Activated CD8-positive, alpha-beta T cell treated with anti-CD3 and anti-CD28 coated beads for 36 hours (primary cell): ENCODE measurements around the gene PRDX1. TPM values are rescaled to one million over a fixed set of nuclear protein-coding genes. Genes with fewer than 3 reads are reported as not detected.

ENCODE experiments used
- ATAC-seq: fragments of 200-7000 bp; cut with Tn5 transposase; one replicate; pipeline ENCODE4 v1.10.0; 2021; ENCODE audit warnings: mild to moderate bottlenecking, moderate library complexity
- CTCF ChIA-PET: fragments of 350-600 bp; sonication (Branson Sonifier 250); formaldehyde crosslinking; loops from one replicate; lab custom pipeline; 2021; ENCODE audit warnings: antibody characterized with exemption; lab: Charles Lee
- POLR2A ChIA-PET: fragments of 350-600 bp; sonication (Branson Sonifier 250); formaldehyde crosslinking; loops from one replicate; lab custom pipeline; 2021; ENCODE audit warnings: antibody characterized with exemption; lab: Charles Lee
- DNase-seq: peaks from one replicate; pipeline ENCODE4 v3.0.0-alpha.2; 2020
- H3K27ac Mint-ChIP-seq: one replicate; pipeline ENCODE4 v1.8.0; 2021; ENCODE audit warnings: mild to moderate bottlenecking, mixed read lengths
- H3K27me3 Mint-ChIP-seq: one replicate; pipeline ENCODE4 v1.8.0; 2021; ENCODE audit warnings: mixed read lengths
- H3K36me3 Mint-ChIP-seq: one replicate; pipeline ENCODE4 v1.8.0; 2021; ENCODE audit warnings: low read depth, mixed read lengths
- H3K4me1 Mint-ChIP-seq: one replicate; pipeline ENCODE4 v1.8.0; 2021; ENCODE audit warnings: low read depth, mixed read lengths
- H3K4me3 Mint-ChIP-seq: one replicate; pipeline ENCODE4 v1.8.0; 2021; ENCODE audit warnings: mild to moderate bottlenecking, moderate library complexity, mixed read lengths
- H3K9me3 Mint-ChIP-seq: one replicate; pipeline ENCODE4 v1.8.0; 2021; ENCODE audit warnings: mixed read lengths
- CTCF ChIP-seq: fragments of 200-600 bp; IDR thresholded peaks from one replicate; pipeline ENCODE4 v1.8.0; 2022; ENCODE audit warnings: antibody characterized with exemption, mild to moderate bottlenecking
- intact Hi-C: fragments of 100-400 bp; cut with micrococcal nuclease; formaldehyde crosslinking; loops from one replicate; pipeline ENCODE4 v1.10.0; 2022
- total RNA-seq, 2 experiments: library from RNA; stranded (reverse); gene quantifications; one replicate each; pipeline ENCODE4 v1.2.3, GENCODE V29; 2021

The PRDX1 gene
- total RNA-seq, 2 experiments from 2014 or later, result 547 to 553 TPM

- Mint-ChIP-seq H3K36me3 (no peaks in the 10 kb centered on the region), H3K4me3 (no peak overlapping the region), H3K9me3 (no peaks in the 10 kb centered on the region), H3K27ac (no peak overlapping the region), H3K27me3 (no peaks in the 10 kb centered on the region), H3K4me1 (no peaks in the 10 kb centered on the region)
- TF ChIP-seq CTCF, result no peak
- POLR2A ChIA-PET, result no interaction called here
- intact Hi-C loops, result no loop called here
- ATAC-seq (no peak), DNase-seq (no peak)
- CTCF ChIA-PET, result no interaction called here
Observed at GRCh38 chr1:45465277-45465676, 56.4 kb downstream of the PRDX1 start.

Other genes starting within 250 kb of the PRDX1 start
- 10 to 100 TPM; 37.5 to 39.8 TPM for gene HPDL, start 195.0 kb downstream of the PRDX1 start, total RNA-seq
- 10 to 100 TPM; 25.7 to 28.1 TPM for gene TOE1, start 181.7 kb downstream of the PRDX1 start, total RNA-seq
- 10 to 100 TPM; 51.4 to 54.5 TPM for gene MUTYH, start 181.4 kb downstream of the PRDX1 start, total RNA-seq
- 1 to 10 TPM; 2.9 to 3.7 TPM for gene TESK2, start 30.7 kb downstream of the PRDX1 start, total RNA-seq
- gene CCDC163, start 21.8 kb downstream of the PRDX1 start, total RNA-seq, result 1 to 10 TPM; 5.6 to 7.1 TPM
- 1 to 10 TPM; 8.4 to 10.0 TPM for gene MMACHC, start 21.6 kb downstream of the PRDX1 start, total RNA-seq
- 100 to 1,000 TPM; 184 to 186 TPM for gene AKR1A1, start 28.9 kb upstream of the PRDX1 start, total RNA-seq
- 100 to 1,000 TPM; 227 to 246 TPM for gene NASP, start 62.2 kb upstream of the PRDX1 start, total RNA-seq
- gene CCDC17, start 102.2 kb upstream of the PRDX1 start, total RNA-seq, result 1 to 10 TPM; 1.7 to 1.9 TPM
- gene GPBP1L1, start 164.6 kb upstream of the PRDX1 start, total RNA-seq, result 100 to 1,000 TPM in 1 of 2 experiments, 10 to 100 TPM in 1; 95.7 to 105 TPM
- 10 to 100 TPM; 30.9 to 35.7 TPM for gene TMEM69, start 166.3 kb upstream of the PRDX1 start, total RNA-seq
- 10 to 100 TPM; 14.7 to 16.7 TPM for gene IPP, start 228.8 kb upstream of the PRDX1 start, total RNA-seq